Pericardium fibroblast (primary cell): ENCODE data around the gene ATF2. TPM values are rescaled to one million over a fixed set of nuclear protein-coding genes. Genes with fewer than 3 reads are reported as not detected.

Experiments used
- total RNA-seq: library from RNA; depleted of rRNA; stranded (reverse); fragments of >200 nt; gene quantifications from 2 replicates; pipeline ENCODE4 v1.2.3, GENCODE V29; 2015

The ATF2 gene, protein sequence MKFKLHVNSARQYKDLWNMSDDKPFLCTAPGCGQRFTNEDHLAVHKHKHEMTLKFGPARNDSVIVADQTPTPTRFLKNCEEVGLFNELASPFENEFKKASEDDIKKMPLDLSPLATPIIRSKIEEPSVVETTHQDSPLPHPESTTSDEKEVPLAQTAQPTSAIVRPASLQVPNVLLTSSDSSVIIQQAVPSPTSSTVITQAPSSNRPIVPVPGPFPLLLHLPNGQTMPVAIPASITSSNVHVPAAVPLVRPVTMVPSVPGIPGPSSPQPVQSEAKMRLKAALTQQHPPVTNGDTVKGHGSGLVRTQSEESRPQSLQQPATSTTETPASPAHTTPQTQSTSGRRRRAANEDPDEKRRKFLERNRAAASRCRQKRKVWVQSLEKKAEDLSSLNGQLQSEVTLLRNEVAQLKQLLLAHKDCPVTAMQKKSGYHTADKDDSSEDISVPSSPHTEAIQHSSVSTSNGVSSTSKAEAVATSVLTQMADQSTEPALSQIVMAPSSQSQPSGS
- total RNA-seq, result 19.6 and 26.0 TPM in 2 replicates

DNA sequence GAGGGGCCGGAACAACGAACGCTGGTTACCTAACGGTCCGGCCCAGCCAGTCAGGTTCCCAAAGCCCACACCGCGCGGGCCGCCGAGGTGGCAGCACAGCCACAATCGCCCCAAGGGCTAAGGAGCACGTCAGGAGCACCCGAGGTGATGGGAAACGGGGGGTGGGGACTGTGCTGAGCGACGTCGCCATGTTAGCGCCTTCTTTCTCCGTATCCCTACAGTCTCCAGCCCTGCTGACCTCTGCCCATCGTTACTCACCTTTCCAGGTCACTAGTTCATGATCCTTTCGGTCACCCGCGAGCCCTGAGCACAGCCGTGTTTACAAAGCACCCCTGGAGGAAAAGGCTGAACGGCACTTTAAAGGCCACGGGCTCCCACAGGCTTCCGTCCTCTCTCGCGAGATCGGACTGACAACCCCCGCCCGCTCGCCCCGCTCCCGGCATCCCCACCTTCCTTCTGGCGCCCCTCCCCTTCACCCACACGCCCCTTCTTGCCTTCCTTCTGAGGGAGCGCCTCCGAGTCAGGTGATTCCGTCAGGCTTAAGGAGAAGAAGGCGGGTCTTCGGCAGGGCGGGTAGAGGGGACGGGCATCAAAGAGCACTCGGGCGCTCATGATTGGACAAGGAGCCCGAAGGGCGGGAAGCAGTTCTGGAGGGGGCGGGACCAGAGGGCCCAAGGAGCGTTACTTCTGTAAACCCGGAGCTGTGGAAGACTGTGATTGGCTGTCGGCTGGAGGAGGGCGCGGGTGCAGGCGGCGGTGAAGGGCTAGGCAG lies at the start of gene ATF2:
Gene ATF2 (minus strand): TSS at position 412 of the 772 bp plus-strand sequence. CDS start 31,760 bp downstream, outside the sequence.

DNA sequence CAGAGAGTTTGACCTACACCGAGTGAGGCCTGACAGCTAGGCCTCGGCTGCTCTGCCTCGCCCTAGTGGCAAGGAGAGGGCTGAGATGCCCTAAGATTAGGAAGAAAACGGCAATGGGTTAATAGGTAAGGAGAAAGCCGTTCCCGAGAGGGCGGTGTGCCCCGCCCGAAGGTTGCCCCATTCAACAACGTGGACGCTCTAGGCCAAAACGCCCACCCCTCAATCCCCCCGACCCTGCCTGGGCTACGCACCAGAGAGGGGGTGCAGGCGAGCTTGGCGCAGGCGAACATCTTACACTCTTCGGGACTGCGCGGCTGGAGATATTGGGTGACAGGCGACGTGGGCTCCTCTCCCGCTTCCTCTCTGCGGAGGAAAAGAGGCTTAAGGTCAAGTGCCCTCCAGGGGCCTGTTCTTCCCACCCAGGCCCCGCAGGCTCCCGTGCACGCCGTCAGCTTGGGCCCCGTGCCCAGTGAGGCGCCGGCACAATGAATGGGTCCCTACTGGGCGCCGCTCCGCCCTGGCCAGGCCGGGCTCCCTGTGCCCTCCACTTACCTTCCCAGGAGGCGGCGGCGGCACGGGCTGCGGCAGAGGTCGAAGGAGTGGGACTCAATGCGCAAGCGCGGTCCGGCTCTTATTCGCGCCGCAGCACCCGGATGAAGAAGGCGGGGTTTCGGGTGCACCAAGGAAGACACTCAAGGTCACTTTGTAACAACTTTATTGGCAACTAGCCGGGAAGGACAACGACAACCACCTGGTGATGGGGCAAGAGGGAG lies 13.3 kb upstream of the ATF2 start, which contains the start of gene ATP5MC3:
Gene ATP5MC3 (minus strand): TSS at position 607 of the 773 bp plus-strand sequence. CDS start 317 bp downstream, at position 290.

Other genes starting within 250 kb of the ATF2 start
- 27.5 and 46.6 TPM in 2 replicates for gene CHN1, start 162.8 kb downstream of the ATF2 start, total RNA-seq
- 169 and 212 TPM in 2 replicates for gene ATP5MC3, start 13.5 kb upstream of the ATF2 start, total RNA-seq